GM12865 (cell line): ENCODE measurements around the gene SPECC1.

Source experiments
- DNase-seq: peaks from one replicate; pipeline ENCODE4 v3.0.0; 2010; ENCODE audit warnings: low read depth
- H3K4me3 ChIP-seq: 2 replicates; pipeline ENCODE4 v1.5.1; 2011; ENCODE audit warnings: mild to moderate bottlenecking, low read depth, low read length, control low read depth
- CTCF ChIP-seq: IDR thresholded peaks from 2 replicates; pipeline ENCODE4 v1.5.1; 2011; ENCODE audit warnings: low read length, control low read depth, low read depth, inconsistent platforms; ENCODE audit not compliant: insufficient read depth; ENCODE audit errors: missing control alignments

Gene SPECC1

GRCh38 chr17:20141198-20141972 is 132.2 kb downstream of the SPECC1 start:
- no peak overlapping the region for H3K4me3 ChIP-seq
- DNase-seq: no peak
- no peak for TF ChIP-seq CTCF

- DNase-seq: no peak
- no peak overlapping the region for H3K4me3 ChIP-seq
- TF ChIP-seq CTCF: no peak
These were observed 133.1 kb downstream of the SPECC1 start for GRCh38 chr17:20142268-20142667.

- TF ChIP-seq CTCF: no peak
- no peak for DNase-seq
These were observed 134.6 kb downstream of the SPECC1 start for GRCh38 chr17:20143740-20144139.

GRCh38 chr17:20145567-20145966 is 136.4 kb downstream of the SPECC1 start:
- no peak overlapping the region for H3K4me3 ChIP-seq
- TF ChIP-seq CTCF: no peak
- no peak for DNase-seq

More at GRCh38 chr17:20143740-20144139, 134.6 kb downstream of the SPECC1 start:
- H3K4me3 ChIP-seq: no peak overlapping the region

GRCh38 chr17:20149251-20149650 is 140.1 kb downstream of the SPECC1 start:
- no peak for TF ChIP-seq CTCF
- no peak overlapping the region for H3K4me3 ChIP-seq
- no peak for DNase-seq

- no peak overlapping the region for H3K4me3 ChIP-seq
- TF ChIP-seq CTCF: no peak
- DNase-seq: no peak
These were observed 142.0 kb downstream of the SPECC1 start for GRCh38 chr17:20151174-20151573.

- TF ChIP-seq CTCF: no peak
- peak; percentile 18 for DNase-seq
- H3K4me3 ChIP-seq: no peak overlapping the region
These were observed 144.1 kb downstream of the SPECC1 start for GRCh38 chr17:20153231-20153630.
